Measurements from ENCODE around the gene CNR2. TPM values are rescaled to one million over a fixed set of nuclear protein-coding genes. Genes with fewer than 3 reads are reported as not detected.

Gene CNR2
- total RNA-seq, 1 experiment from 2014 or later = not detected

- Histone ChIP-seq H3F3A (ENCODE audit: insufficient read depth, low read depth) (peaks cover 17% of the 10 kb centered on the region; the same call in 1 of the 2 replicates), H2AFZ (no peak overlapping the region), H3K79me2 (ENCODE audit: low read depth) (no peaks in the 10 kb centered on the region), H3K9me3 (ENCODE audit: insufficient read depth, low read depth) (no peaks in the 10 kb centered on the region), H4K20me1 (ENCODE audit: insufficient read depth) (no peaks in the 10 kb centered on the region), H3K27me3 (ENCODE audit: insufficient read depth, low read depth) (no peaks in the 10 kb centered on the region), H3K9me2 (ENCODE audit: insufficient read depth) (no peaks in the 10 kb centered on the region), H3K36me3 (ENCODE audit: low read depth) (no peaks in the 10 kb centered on the region), H3K4me3 (no peak overlapping the region), H3K4me2 (peak overlapping the region; percentile 70), H3K27ac (peak overlapping the region; percentile 84), H3K4me1 (replicated peaks; ENCODE audit: insufficient read depth) (peaks cover 31% of the 10 kb centered on the region)
- ChIA-PET POLR2A (ENCODE audit: unreplicated experiment) (no interaction called here), CTCF (no interaction called here)
- no peak for TF ChIP-seq CTCF (conservative IDR thresholded peaks at IDR 0.05)
- TF ChIP-seq EZH2 (IDR thresholded peaks at IDR 0.05; ENCODE audit: low read depth) = no peak
- peak; percentile 74 to 86 for DNase-seq
- BruUV-seq (replicated peaks) = no TSS peak
- intact Hi-C loops (cut with micrococcal nuclease; ENCODE audit: unreplicated experiment) = loop anchor here (2.0 kb wide), 1 partner anchor 38 kb away; no protein-coding TSS in a partner anchor
Measured at GRCh38 chr1:23904748-23905357, 8.3 kb downstream of the CNR2 start.

GRCh38 chr1:23903754-23904153 is 9.4 kb downstream of the CNR2 start:
- intact Hi-C loops (cut with micrococcal nuclease; ENCODE audit: unreplicated experiment) = loop anchor here (2.0 kb wide), 1 partner anchor 37 kb away; no protein-coding TSS in a partner anchor
- no peaks in the 10 kb centered on the region for H3K27me3 ChIP-seq (ENCODE audit: insufficient read depth, low read depth)

More at GRCh38 chr1:23903754-23904153, 9.4 kb downstream of the CNR2 start:
- no peak for DNase-seq
- 0 out of 2 replicates have a peak overlapping the region, but pooled peaks have one; percentile 84 for H3K27ac ChIP-seq
- H3K4me2 ChIP-seq = 0 out of 2 replicates have a peak overlapping the region, but pooled peaks have one; percentile 70
- no peak overlapping the region for H2AFZ ChIP-seq
- H3K4me1 ChIP-seq (replicated peaks; ENCODE audit: insufficient read depth) = peaks cover 25% of the 10 kb centered on the region
- TF ChIP-seq CTCF (conservative IDR thresholded peaks at IDR 0.05) (no peak), EZH2 (IDR thresholded peaks at IDR 0.05; ENCODE audit: low read depth) (no peak)
- ChIA-PET CTCF (interaction anchor here (1.0 kb wide), 1 partner anchor 132 kb away, joined by 6 read pairs; no protein-coding TSS in a partner anchor), POLR2A (ENCODE audit: unreplicated experiment) (interaction anchor here (0.5 to 0.7 kb wide), 5 partner anchors 39 to 246 kb away, joined by 5 to 43 read pairs (median 24); no protein-coding TSS in a partner anchor)
- H3K9me2 ChIP-seq (ENCODE audit: insufficient read depth) = no peaks in the 10 kb centered on the region
- no peaks in the 10 kb centered on the region for H3K79me2 ChIP-seq (ENCODE audit: low read depth)
- BruUV-seq (replicated peaks) = no TSS peak
- no peaks in the 10 kb centered on the region for H4K20me1 ChIP-seq (ENCODE audit: insufficient read depth)
- no peaks in the 10 kb centered on the region for H3K36me3 ChIP-seq (ENCODE audit: low read depth)
- peaks cover 17% of the 10 kb centered on the region; the same call in 1 of the 2 replicates for H3F3A ChIP-seq (ENCODE audit: insufficient read depth, low read depth)
- no peak overlapping the region for H3K4me3 ChIP-seq
- no peaks in the 10 kb centered on the region for H3K9me3 ChIP-seq (ENCODE audit: insufficient read depth, low read depth)

Data from PC-9 (cell line).